Uterus (tissue), 4 donors: Measurements from ENCODE around the gene MRC2. TPM values are rescaled to one million over a fixed set of nuclear protein-coding genes. Genes with fewer than 3 reads are reported as not detected.

Experiments
- DNase-seq, 2 donors: peaks; one replicate each; pipeline ENCODE4 v3.0.0-alpha.2; 2019 to 2020
- H3K27ac ChIP-seq, 2 donors: fragments of 200-600 bp; sonication (generic); 1 replicate in 1 of 2; 2 replicates in 1 of 2; pipeline ENCODE4 v1.5.1; 2016 to 2018
- H3K27me3 ChIP-seq, 2 donors: fragments of 200-600 bp; sonication (generic); one replicate each; pipeline ENCODE4 v1.5.1; 2018 to 2019; ENCODE audit warnings: control low read depth in 1 of 2
- H3K36me3 ChIP-seq, 2 donors: fragments of 200-600 bp; sonication (generic); one replicate each; pipeline ENCODE4 v1.5.1; 2019; ENCODE audit warnings: control low read depth in 1 of 2
- H3K4me1 ChIP-seq, 2 donors: fragments of 200-600 bp; sonication (generic); one replicate each; pipeline ENCODE4 v1.5.1; 2018 to 2019; ENCODE audit warnings: control low read depth in 1 of 2
- H3K4me3 ChIP-seq, 2 donors: fragments of 200-600 bp; sonication (generic); 1 replicate in 1 of 2; 2 replicates in 1 of 2; pipeline ENCODE4 v1.5.1; 2018 to 2019; ENCODE audit warnings: mild to moderate bottlenecking in 1 of 2
- H3K9me3 ChIP-seq, 2 donors: fragments of 200-600 bp; sonication (generic); one replicate each; pipeline ENCODE4 v1.5.1; 2019; ENCODE audit warnings: control low read depth in 1 of 2
- CTCF ChIP-seq, 4 experiments: fragments of 200-600 bp in 2 of 4; fragments of 450-650 bp in 2 of 4; sonication (generic) in 2 of 4; IDR thresholded peaks; one replicate each; pipeline ENCODE4 v1.5.1; 2016 to 2019; ENCODE audit warnings: antibody characterized with exemption in 4 of 4, mild to moderate bottlenecking in 2 of 4, moderate library complexity in 1 of 4
- POLR2A ChIP-seq, 2 donors: fragments of 450-650 bp; IDR thresholded peaks; one replicate each; pipeline ENCODE4 v1.6.1; 2016; ENCODE audit warnings: antibody characterized with exemption in 2 of 2, mild to moderate bottlenecking in 1 of 2, moderate library complexity in 1 of 2
- intact Hi-C: fragments of 100-400 bp; cut with DNase I; formaldehyde crosslinking; loops from one replicate; pipeline ENCODE4 v1.15.1; 2023; ENCODE audit warnings: low total_unique reads
- total RNA-seq, 4 donors: library from RNA; depleted of rRNA in 3 of 4; stranded (reverse); fragments of >200 nt in 3 of 4; gene quantifications; one replicate each; pipeline versions ENCODE4 v1.1.0 to v1.2.4, GENCODE V29; 2014 to 2023
- donor health status: DM: yes; HTN: yes; CAD: no.

Gene MRC2
- total RNA-seq, 4 donors from 2014 or later: 30.7 to 273 (median 102) TPM

GRCh38 chr17:62676952-62677596, 49.6 kb downstream of the MRC2 start:
- no peaks in the 10 kb centered on the region for H3K36me3 ChIP-seq
- DNase-seq: no peak
- TF ChIP-seq CTCF (IDR thresholded peaks at IDR 0.05): no peak
- no peak for TF ChIP-seq POLR2A (IDR thresholded peaks at IDR 0.05)
- H3K9me3 ChIP-seq: no peaks in the 10 kb centered on the region
- H3K4me1 ChIP-seq: peaks cover 0 to 7% of the 10 kb centered on the region in 2 donors
- intact Hi-C loops: no loop called here
- no peak overlapping the region for H3K27ac ChIP-seq
- no peaks in the 10 kb centered on the region for H3K27me3 ChIP-seq
- no peak overlapping the region for H3K4me3 ChIP-seq

- H3K27me3 ChIP-seq: no peaks in the 10 kb centered on the region
- no peak for TF ChIP-seq CTCF (IDR thresholded peaks at IDR 0.05)
- no peak for TF ChIP-seq POLR2A (IDR thresholded peaks at IDR 0.05)
- H3K9me3 ChIP-seq: no peaks in the 10 kb centered on the region
- peaks cover 0 to 7% of the 10 kb centered on the region in 2 donors for H3K4me1 ChIP-seq
- intact Hi-C loops: no loop called here
- H3K27ac ChIP-seq: no peak overlapping the region
- no peak for DNase-seq
- H3K36me3 ChIP-seq: no peaks in the 10 kb centered on the region
- H3K4me3 ChIP-seq: no peak overlapping the region
Measured at GRCh38 chr17:62678214-62678919, 50.9 kb downstream of the MRC2 start.

- Histone ChIP-seq H3K4me3 (no peak overlapping the region), H3K27me3 (no peaks in the 10 kb centered on the region), H3K36me3 (no peaks in the 10 kb centered on the region), H3K9me3 (no peaks in the 10 kb centered on the region), H3K4me1 (peaks cover 0 to 4% of the 10 kb centered on the region in 2 donors), H3K27ac (peak overlapping the region in 1 of 2 donors; percentile 43)
- DNase-seq: no peak
- intact Hi-C loops: no loop called here
- no peak for TF ChIP-seq CTCF (IDR thresholded peaks at IDR 0.05)
- TF ChIP-seq POLR2A (IDR thresholded peaks at IDR 0.05): no peak
Measured at GRCh38 chr17:62679866-62680377, 52.5 kb downstream of the MRC2 start.

GRCh38 chr17:62680541-62681052, 53.1 kb downstream of the MRC2 start:
- intact Hi-C loops: no loop called here
- H3K27me3 ChIP-seq: no peaks in the 10 kb centered on the region
- H3K36me3 ChIP-seq: no peaks in the 10 kb centered on the region
- DNase-seq: peak; percentile 71 to 73
- no peak overlapping the region for H3K4me3 ChIP-seq
- H3K27ac ChIP-seq: peak overlapping the region in 1 of 2 donors; percentile 43
- TF ChIP-seq POLR2A (IDR thresholded peaks at IDR 0.05): peak in 1 of 2 donors; percentile 24
- TF ChIP-seq CTCF (IDR thresholded peaks at IDR 0.05): peak in 2 of 4 experiments; percentile 46 to 50
- no peaks in the 10 kb centered on the region for H3K9me3 ChIP-seq
- no peaks in the 10 kb centered on the region for H3K4me1 ChIP-seq
